Activated CD4-positive, alpha-beta T cell treated with anti-CD3 and anti-CD28 coated beads for 24 hours (primary cell): ENCODE data around the gene IFI44.

Source experiments
- DNase-seq, 2 donors: peaks; one replicate each; pipeline ENCODE4 v3.0.0-alpha.2; 2020; ENCODE audit warnings: low read depth in 2 of 2

IFI44 gene

DNA sequence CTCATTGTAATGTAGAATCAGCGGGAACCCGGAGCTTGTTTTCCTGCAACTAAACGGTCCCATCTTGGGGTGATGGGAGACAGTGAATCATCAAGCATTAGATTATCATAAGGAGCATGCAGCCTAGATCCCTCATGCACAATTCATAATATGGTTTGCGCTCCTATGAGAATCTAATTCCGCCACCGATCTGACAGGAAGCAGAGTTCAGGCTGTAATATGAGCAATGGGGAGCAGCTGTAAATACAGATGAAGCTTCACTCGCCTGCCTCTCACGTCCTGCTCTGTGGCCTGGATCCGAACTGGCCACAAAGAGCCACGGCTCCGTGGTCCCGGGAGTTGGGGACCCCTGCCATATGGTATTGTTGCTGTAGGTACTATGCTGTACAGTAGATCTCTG lies 1.6 kb downstream of the IFI44 start:
- DNase-seq, result no peak

- no peak for DNase-seq
Observed at GRCh38 chr1:78652019-78652560, 2.5 kb downstream of the IFI44 start.

DNA sequence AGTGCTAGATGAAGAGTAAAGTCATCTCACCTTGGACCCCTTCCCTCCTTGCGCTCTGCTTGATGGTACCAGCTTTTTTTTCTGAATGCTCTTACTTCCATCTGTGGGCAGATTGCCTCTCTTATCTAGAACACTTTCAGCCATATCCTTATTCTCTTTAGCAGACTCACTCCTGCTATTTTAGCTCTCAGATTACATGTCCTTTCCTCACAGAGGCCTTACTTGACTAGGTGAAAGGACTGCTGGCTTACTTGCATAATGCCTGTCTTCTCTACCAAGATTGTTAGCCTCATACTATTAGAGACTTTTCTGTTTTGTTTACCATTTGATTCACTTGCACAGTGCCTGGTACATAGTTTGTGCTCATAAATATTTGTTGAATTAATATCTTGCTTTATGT lies 9.3 kb downstream of the IFI44 start:
- no peak for DNase-seq

- no peak for DNase-seq
Observed at GRCh38 chr1:78663923-78664322, 14.3 kb downstream of the IFI44 start.

DNA sequence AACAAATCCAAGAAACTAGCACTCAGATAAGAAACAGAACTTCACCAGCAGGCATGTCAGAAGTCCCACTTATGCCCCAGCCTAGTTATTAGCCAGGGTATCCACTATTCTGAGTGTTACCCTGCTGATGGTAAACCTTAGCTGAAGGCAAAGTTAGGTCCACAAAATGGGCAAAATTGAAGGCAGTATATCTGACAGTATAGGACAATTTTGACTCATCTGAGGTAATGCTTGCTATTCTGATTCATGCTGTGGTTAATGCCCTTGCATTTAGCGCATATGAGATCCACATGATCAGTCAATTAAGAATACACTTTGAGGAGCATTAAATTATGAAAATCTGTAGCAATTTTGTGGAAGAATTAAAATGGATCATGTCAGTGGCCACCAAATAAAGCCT lies 15.1 kb downstream of the IFI44 start:
- no peak for DNase-seq

GRCh38 chr1:78665809-78666208 lies 16.2 kb downstream of the IFI44 start:
- DNase-seq, result no peak

GRCh38 chr1:78667939-78668338 lies 18.3 kb downstream of the IFI44 start:
- DNase-seq, result no peak

DNA sequence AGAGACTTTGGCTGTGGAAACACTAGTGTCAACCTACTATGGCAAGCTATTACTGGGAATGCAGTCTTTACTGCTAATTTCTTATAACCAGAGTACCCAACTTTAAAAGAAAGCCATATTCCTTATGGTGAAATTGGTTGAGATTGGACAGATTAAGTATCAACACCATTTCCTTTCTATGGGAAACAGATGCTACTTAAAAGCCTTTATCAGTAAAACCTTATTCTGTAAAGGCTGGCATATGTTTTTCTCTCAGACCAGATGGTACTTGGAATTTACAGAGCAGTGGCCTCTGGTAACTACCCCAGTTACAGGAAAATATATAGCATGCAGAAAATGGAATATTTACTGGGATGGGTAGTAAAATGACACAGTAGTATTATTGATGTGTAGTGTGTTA lies 18.8 kb downstream of the IFI44 start:
- no peak for DNase-seq

GRCh38 chr1:78672428-78672827 lies 22.8 kb downstream of the IFI44 start:
- no peak for DNase-seq

DNA sequence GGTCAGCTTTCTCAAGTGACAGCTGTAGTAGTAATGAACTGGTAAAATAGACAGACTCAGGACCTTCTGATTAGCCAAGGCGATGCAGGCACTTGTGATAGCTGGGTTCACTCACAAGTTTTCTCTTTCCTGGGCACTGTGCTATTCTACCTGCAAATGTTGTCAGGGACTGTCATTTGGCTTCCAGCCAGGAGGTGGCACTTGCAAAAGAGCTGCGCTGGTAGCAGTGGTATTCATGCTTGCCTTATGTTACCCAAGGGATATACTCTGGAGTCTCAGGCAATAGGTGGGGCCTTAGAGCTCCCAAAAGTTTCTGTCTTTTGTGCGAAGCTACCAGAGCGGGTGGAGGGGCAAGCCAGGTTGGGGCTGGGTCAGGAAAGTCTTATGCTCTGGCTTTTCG lies 23.5 kb downstream of the IFI44 start:
- no peak for DNase-seq

DNA sequence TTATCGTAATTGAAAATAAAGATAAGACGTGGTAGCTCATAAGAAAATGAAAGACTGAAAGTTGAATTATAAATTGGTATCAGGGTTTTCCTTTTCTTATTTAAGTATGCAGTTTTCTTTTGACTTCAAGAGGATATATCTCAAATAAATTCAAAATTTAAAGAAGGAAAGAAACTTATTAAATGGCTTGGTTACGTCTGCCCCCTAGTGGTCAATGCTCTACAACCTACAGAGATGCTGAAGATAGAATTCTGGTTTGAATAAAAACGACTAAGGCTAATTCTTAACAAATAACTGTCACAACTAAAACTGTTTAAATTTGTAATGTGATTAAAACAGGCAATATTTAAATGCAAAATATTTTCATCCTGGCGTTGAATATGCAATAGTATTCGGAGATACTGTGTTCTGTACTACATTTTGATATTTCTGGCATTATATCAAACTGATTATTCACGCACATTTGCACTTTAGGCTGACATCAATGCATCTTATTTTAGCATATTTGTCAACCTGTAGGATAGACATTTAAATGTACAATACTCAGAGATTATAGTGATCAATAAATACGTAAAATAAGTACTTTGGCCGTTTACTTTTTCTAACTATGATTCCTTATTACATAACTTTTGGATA lies 26.8 kb downstream of the IFI44 start:
- peak; percentile 15 to 53 for DNase-seq

DNA sequence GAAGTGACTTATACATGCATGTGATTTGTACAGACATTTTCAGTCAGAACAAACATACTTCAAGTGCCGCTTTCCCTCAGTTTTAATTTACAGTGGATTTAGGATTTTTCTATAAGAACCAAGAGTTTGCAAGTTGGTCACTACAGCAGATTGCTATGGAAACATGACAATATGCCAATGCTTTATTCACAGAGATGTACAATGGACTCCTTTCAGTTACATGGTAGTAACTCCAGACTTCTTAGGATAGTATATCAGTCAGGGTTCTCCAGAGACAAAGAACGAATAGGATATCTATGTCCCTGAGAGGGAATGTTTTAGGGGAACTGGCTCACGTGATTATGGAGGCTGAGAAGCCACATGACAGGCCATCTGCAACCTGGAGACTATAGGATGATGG lies 27.4 kb downstream of the IFI44 start:
- DNase-seq, result no peak

DNA sequence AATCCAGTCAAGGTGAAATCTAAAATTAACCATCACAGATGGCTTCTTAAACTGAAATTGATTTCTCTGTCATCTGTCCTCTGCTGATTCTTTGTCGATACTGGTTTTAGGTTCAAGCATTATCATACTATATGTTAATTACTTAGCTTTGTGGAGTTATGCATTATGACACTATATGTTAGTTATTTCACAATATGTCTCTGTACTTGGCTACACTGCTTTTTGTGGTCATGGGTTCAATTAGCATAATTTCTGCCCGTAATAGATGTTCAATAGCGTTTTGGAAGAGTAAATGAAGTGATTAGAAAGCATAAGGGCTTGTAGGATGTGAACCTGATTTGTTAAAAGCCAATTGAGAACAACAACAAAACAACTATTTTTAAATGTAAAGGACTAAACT lies 28.2 kb downstream of the IFI44 start:
- no peak for DNase-seq

DNA sequence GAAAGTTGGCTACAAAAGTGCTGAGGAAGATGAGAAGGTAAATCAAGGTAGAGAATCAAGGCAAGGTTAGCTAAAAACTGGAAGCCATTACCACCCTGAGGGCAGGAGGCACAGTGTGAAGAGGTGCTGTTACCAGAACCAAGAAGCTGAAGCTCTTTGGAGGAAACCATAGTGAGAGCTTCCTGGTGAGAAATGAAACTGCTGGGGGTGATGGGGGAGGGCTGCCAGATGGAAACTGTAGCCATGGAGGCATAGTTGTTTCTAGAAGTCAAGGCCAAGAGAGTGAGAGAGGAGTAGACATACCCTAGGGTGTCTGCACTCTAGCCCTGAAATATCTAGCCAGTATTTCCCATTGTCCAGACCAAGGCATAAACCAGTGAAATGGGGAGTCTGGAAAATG lies 28.7 kb downstream of the IFI44 start:
- no peak for DNase-seq

DNA sequence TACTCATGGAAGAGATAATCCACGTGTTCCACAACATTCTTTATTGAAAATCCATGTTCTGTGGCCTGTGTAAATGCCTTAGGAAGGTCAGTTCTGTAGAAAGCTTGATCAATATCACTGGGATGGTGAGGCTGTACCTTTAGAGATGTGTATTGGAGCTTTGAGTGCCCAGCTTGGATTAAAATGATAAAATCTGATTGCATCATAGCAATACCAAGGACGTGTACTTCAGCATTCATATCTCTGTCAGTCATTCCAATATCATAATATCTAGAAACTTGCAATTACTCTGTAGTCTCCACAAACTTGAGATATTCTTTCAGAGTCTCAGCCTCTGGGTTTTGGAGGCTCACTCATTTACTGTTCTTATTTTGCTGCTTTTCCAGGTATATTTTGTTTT lies 31.6 kb downstream of the IFI44 start:
- DNase-seq, result no peak

GRCh38 chr1:78682496-78682895 lies 32.9 kb downstream of the IFI44 start:
- no peak for DNase-seq

DNA sequence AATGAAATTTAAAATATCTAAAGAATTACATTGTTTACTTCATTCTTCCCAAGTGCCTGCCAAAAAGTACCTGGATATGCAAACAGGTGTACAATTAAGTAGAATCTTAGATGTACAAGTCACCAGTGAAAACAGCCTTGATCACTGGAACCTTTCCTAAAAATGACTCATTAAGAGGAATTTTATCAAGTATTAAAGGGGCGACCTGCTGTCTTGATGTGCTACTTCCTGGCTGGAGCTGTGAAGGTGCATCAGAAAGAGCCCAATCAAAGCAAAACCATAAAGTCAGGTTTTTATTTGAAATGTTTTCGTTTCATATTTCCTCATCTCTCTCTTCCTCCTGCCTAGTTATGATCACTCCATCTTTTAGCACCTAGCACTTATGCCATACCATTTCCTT lies 33.4 kb downstream of the IFI44 start:
- DNase-seq, result no peak

DNA sequence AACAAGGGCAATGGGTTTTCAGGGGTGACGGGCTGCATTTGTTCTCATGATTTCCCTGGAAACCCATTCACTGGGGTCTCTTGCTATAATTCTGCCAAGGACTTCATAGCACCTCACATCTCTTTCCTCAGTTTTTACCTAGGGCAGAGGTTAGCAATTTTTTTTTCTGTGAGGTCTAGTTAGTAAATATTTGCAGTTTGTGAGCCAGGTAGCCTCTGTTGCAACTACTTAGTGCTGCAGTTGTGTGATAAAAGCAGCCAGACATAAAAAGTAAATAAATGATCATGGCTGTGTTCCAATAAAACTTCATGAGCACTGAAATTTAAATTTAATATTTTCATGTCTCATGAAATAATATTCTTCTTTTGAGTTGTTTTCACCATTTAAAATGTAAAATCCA lies 37.7 kb downstream of the IFI44 start:
- DNase-seq, result no peak

- no peak for DNase-seq
Observed at GRCh38 chr1:78687914-78688313, 38.3 kb downstream of the IFI44 start.

DNA sequence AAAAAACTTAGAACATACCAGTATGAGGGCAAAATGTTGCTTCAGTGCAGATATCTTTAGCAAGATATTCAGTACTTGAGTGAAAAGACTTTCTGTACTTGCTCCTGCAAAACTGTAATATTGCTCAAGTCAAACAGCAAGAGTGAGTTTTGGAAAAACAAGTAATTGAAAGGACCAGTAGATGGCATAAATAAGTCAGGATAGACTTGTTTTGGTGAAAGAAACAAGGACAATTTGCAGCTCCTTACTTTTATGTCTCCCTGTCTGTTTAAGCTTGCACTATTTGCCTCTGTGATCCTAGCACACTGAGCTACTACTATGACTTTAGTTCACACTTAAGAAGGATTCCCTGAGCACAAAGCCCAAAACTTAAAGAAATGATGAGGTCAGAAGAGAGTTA lies 39.1 kb downstream of the IFI44 start:
- no peak for DNase-seq

GRCh38 chr1:78690516-78690915 lies 40.9 kb downstream of the IFI44 start:
- no peak for DNase-seq

GRCh38 chr1:78691995-78692747 lies 42.5 kb downstream of the IFI44 start:
- DNase-seq, result no peak

- DNase-seq, result no peak
Observed at GRCh38 chr1:78699813-78700212, 50.2 kb downstream of the IFI44 start.

- no peak for DNase-seq
Observed at GRCh38 chr1:78702426-78702825, 52.8 kb downstream of the IFI44 start.
